ENCODE results near the gene FAM3A.

- TF ChIP-seq EZH2 (IDR thresholded peaks at IDR 0.05; ENCODE audit: insufficient read depth, poor library complexity, severe bottlenecking): no peak
- no peak for TF ChIP-seq EZH2phosphoT487 (IDR thresholded peaks at IDR 0.05; ENCODE audit: insufficient read depth, low read depth)
Observed at GRCh38 chrX:154507673-154508383, 8.2 kb downstream of the FAM3A start.
